Measurements from ENCODE around the gene TEAD1.

GRCh38 chr11:12897867-12898266 is 223.6 kb downstream of the TEAD1 start:
- TF ChIP-seq, protein P1, sequence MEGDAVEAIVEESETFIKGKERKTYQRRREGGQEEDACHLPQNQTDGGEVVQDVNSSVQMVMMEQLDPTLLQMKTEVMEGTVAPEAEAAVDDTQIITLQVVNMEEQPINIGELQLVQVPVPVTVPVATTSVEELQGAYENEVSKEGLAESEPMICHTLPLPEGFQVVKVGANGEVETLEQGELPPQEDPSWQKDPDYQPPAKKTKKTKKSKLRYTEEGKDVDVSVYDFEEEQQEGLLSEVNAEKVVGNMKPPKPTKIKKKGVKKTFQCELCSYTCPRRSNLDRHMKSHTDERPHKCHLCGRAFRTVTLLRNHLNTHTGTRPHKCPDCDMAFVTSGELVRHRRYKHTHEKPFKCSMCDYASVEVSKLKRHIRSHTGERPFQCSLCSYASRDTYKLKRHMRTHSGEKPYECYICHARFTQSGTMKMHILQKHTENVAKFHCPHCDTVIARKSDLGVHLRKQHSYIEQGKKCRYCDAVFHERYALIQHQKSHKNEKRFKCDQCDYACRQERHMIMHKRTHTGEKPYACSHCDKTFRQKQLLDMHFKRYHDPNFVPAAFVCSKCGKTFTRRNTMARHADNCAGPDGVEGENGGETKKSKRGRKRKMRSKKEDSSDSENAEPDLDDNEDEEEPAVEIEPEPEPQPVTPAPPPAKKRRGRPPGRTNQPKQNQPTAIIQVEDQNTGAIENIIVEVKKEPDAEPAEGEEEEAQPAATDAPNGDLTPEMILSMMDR (IDR thresholded peaks at IDR 0.05 in 4 of 5, conservative IDR thresholded peaks at IDR 0.05 in 1 of 5): no peak
- peak; percentile 32 to 69 for TF ChIP-seq POLR2A (IDR thresholded peaks at IDR 0.05)

Measured in gastrocnemius medialis (tissue), 4 donors.